ENCODE data around the gene PIBF1.

Gene PIBF1

DNA sequence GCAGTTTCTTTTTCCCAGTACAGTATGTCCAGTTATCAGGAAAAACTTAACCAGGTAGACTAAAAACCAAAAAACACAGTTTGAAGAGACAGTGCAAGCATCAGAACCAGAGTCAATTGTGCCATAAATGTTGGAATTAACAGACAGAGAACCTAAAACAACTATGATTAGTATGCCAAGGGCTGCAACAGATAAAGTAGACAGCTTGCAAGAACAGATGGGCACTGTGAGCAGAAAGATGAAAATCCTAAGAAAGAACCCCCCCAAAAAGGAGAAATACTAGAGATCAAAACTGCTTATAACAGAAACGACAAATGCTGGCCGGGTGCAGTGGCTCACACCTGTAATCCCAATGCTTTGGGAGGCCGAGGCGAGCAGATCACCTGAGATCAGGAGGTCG lies 229.8 kb downstream of the PIBF1 start:
- no peak for DNase-seq (ENCODE audit: low spot score)
- TF ChIP-seq, protein P1, sequence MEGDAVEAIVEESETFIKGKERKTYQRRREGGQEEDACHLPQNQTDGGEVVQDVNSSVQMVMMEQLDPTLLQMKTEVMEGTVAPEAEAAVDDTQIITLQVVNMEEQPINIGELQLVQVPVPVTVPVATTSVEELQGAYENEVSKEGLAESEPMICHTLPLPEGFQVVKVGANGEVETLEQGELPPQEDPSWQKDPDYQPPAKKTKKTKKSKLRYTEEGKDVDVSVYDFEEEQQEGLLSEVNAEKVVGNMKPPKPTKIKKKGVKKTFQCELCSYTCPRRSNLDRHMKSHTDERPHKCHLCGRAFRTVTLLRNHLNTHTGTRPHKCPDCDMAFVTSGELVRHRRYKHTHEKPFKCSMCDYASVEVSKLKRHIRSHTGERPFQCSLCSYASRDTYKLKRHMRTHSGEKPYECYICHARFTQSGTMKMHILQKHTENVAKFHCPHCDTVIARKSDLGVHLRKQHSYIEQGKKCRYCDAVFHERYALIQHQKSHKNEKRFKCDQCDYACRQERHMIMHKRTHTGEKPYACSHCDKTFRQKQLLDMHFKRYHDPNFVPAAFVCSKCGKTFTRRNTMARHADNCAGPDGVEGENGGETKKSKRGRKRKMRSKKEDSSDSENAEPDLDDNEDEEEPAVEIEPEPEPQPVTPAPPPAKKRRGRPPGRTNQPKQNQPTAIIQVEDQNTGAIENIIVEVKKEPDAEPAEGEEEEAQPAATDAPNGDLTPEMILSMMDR (conservative IDR thresholded peaks at IDR 0.05; ENCODE audit: low read depth) = no peak
- CTCF ChIA-PET = interaction anchor here (0.6 kb wide), 1 partner anchor 26 kb away, joined by 4 read pairs; no protein-coding TSS in a partner anchor
- no peak overlapping the region for H3K27ac ChIP-seq
- POLR2A ChIA-PET (ENCODE audit: low non-redundant PET) = no interaction called here

DNA sequence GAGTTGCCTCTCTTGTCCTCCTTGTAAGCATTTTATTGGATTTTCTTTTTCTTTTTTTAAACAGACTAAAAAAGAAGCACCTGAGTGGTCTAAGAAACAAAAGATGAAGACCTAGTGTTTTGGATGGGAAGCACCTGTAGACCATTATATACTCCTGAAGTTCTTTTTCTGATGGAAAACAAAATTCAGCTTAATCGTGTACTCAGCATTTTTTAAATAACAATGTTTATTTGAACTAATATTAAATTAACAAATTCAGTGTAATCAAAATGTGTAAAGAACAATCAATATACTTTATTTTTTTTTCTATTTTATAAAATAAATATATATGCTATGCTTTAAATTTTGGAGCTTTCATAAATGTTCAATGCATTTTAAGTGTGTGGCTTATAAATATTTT lies 233.9 kb downstream of the PIBF1 start:
- TF ChIP-seq, protein P1 (conservative IDR thresholded peaks at IDR 0.05; ENCODE audit: low read depth) = no peak
- no peak overlapping the region for H3K27ac ChIP-seq
- ChIA-PET POLR2A (ENCODE audit: low non-redundant PET) (no interaction called here), CTCF (no interaction called here)
- no peak for DNase-seq (ENCODE audit: low spot score)

DNA sequence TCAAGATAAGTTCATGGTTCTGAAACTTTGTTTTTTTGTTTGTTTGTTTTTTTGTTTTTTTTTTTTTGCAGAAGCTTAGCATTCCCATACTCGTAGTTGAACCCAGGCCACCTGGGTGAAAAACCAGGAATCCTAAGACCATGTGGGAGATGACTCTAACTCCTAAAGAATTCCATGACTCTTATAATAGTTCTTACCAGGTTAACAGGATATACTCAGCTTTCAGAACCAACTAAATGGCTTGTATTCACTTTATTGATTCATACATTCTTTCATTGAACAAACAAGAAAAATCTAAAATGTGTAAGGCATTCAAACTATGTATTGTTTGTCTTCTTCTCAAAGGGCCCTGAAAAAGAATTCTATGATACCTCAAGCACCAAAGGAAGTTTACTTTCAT lies 236.4 kb downstream of the PIBF1 start:
- POLR2A ChIA-PET (ENCODE audit: low non-redundant PET) = interaction anchor here (0.6 kb wide), 1 partner anchor 372 kb away, joined by 4 read pairs; no protein-coding TSS in a partner anchor
- TF ChIP-seq, protein P1 (conservative IDR thresholded peaks at IDR 0.05; ENCODE audit: low read depth) = no peak
- no peak overlapping the region for H3K27ac ChIP-seq
- DNase-seq (ENCODE audit: low spot score) = no peak
- CTCF ChIA-PET = no interaction called here

DNA sequence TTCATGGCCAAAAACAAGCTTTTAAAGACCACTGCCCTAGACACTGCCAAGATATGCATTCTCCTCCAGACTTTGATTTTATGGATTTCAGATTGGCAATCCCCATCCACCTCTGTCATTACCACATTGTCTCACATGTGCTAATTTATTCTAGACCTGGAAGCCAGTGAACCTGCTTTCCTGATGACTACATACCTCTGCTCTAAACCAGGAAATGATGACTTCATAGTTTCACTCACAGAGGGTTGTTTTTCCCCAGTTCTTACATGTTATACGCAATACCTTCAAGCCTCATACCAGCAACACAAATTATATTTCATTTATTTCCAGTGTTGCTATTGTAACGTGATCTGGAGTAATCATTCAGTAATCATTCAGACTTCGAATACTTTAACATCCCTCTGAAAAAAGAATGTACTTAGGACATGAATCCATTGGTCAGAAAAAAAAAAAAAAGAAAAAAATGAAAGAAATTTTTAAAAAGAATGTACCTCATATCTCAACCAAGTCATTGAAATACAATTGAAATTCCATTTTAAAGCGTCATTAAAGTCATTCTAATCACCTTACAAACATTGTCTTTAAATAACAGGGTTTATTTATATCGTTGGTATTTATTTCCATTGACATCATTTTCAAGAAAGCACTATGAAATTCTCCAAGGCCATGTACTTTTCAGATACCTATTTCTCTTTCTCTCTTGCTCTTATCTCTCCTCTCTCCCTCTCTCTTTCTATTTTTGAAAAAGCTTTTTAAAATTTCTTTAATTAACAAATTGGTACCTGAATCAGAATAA lies 243.5 kb downstream of the PIBF1 start:
- peak; percentile 13 for DNase-seq (ENCODE audit: low spot score)
- TF ChIP-seq, protein P1 (conservative IDR thresholded peaks at IDR 0.05; ENCODE audit: low read depth) = no peak
- no peak overlapping the region for H3K27ac ChIP-seq
- ChIA-PET POLR2A (ENCODE audit: low non-redundant PET) (no interaction called here), CTCF (interaction anchor here (0.6 kb wide), 1 partner anchor 20 kb away, joined by 3 read pairs; no protein-coding TSS in a partner anchor)

DNA sequence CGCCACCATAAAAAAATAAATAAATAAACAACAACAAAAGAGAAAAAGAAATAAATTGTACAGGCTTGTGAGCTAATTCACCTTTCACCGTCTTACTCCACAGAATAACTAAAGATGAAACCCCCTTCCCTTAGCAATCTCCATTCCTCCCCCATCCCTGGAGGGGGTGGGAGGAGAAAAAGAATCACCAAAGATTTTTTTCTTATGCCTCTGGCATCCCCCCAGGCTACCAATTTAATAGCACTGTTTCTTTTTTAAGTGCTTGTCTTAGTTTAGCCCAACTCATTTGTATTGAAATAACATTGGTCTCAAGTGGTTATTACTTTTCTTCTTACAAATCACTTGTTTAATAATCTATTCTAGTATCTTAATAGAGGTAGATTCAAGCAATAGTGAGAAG lies 253.0 kb downstream of the PIBF1 start:
- TF ChIP-seq, protein P1 (conservative IDR thresholded peaks at IDR 0.05; ENCODE audit: low read depth) = no peak
- ChIA-PET POLR2A (ENCODE audit: low non-redundant PET) (no interaction called here), CTCF (interaction anchor here (0.6 kb wide), 1 partner anchor 18 kb away, joined by 3 read pairs; no protein-coding TSS in a partner anchor)
- no peak for DNase-seq (ENCODE audit: low spot score)
- no peak overlapping the region for H3K27ac ChIP-seq

DNA sequence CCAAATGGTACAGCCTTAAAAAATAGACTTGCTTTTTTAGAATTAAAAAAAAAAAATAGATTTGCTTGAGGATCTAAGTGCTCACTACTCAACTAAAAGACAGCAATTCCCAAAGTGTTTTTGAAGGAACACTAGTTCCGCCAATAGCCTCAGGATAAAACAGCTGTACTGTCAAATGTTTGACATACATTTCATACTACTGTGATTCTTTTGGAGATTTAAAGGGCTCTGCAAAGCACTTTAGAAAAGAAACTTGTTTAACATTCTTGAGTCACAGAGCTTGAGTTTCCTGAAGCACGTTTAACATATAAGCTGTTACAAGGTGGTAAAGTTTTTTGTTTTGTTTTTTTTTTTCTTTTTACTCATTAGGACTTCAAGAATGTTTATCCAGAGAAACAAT lies 253.7 kb downstream of the PIBF1 start:
- TF ChIP-seq, protein P1 (conservative IDR thresholded peaks at IDR 0.05; ENCODE audit: low read depth) = no peak
- ChIA-PET CTCF (no interaction called here), POLR2A (ENCODE audit: low non-redundant PET) (no interaction called here)
- DNase-seq (ENCODE audit: low spot score) = no peak
- no peak overlapping the region for H3K27ac ChIP-seq
